Measurements from ENCODE around the gene ERICH6. TPM values are rescaled to one million over a fixed set of nuclear protein-coding genes. Genes with fewer than 3 reads are reported as not detected.
A peak's percentile ranks its signal among the peaks of the same experiment; 100 is the strongest.
"Not testable (repeated sequence)": the region's sequence is repeated elsewhere in the genome, so short reads cannot be mapped to it uniquely, and the experiment has no call there.

The ERICH6 gene
- total RNA-seq, 1 experiment from 2014 or later = not detected

GRCh38 chr3:150682279-150682678 is 21.4 kb downstream of the ERICH6 start:
- DNase-seq (ENCODE audit: low read depth) = no peak

DNA sequence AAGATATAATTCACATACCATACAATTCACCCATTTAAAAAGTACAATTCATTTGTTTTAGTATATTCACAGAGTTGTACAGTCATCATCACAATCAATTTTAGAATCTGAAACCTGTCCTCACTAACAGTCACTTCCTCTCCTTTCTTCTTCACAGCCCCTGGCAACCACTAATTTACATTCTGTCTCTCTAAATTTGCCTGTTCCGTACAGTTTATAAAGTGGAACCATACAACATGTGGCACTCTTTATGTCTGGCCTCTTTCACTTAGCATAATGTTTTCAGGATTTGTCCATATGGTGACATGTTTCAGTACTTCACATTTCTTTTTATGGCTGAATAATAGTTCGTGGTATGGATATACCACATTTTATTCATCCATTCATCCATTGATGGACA is 22.7 kb downstream of the ERICH6 start:
- DNase-seq (ENCODE audit: low read depth) = no peak

DNA sequence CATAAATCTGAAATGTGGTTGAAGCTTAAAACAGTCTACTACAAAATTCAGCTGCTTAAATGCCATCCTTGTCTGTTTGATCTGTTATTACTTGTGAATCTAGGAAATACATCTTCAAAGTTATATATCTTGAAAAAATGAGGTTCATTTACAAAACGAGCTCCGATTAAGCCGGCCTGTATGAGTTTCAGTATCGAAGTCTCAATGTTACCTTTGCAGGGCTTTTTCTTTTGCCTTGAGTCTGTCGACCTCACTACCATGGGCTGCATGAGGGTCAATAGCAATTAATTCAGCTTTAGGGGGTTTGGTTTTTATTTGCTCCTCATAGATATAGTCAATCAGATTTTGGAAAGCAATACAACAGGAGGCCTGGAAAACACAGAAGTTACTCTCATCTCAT is 23.2 kb downstream of the ERICH6 start:
- DNase-seq (ENCODE audit: low read depth) = no peak

DNA sequence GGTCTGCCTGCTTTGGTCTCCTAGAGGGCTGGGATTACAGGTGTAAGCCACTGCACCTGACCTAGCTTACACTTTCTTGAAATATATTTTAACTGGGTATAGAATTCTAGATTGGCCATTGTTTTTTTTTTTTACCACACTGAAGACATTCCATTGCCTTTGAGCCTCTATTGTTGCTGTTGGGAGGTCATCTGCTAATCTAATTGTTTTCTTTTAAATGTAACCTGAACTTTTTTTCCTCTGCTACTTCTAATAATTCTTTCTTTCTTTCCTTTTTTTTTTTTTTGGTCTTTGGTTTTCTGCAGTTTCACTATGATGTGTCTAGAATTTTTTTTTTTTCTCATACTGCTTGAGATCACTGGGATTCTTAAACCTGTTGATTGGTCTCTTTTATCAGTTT is 28.1 kb downstream of the ERICH6 start:
- no peak for DNase-seq (ENCODE audit: low read depth)

DNA sequence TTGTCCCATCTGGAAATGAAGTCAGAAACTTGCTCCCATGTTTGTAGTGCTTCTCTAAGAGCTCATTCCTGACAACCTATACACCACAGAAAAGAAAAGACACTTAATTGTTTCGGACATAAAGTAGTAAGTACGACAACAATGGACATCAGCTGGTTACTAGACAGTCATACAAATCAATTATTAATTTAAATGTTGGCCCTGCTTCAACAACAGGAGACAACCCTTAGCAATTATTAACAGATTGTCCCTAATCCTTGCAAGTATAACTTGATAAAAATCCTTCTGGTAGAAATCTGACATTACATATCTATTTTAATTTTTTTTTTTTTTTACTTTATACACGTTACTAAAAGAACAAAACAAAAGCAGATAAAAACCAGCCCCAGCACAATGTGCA is 29.8 kb downstream of the ERICH6 start:
- no peak for DNase-seq (ENCODE audit: low read depth)

- no peak for DNase-seq (ENCODE audit: low read depth)
These were observed 37.6 kb downstream of the ERICH6 start for GRCh38 chr3:150666167-150666566.

DNA sequence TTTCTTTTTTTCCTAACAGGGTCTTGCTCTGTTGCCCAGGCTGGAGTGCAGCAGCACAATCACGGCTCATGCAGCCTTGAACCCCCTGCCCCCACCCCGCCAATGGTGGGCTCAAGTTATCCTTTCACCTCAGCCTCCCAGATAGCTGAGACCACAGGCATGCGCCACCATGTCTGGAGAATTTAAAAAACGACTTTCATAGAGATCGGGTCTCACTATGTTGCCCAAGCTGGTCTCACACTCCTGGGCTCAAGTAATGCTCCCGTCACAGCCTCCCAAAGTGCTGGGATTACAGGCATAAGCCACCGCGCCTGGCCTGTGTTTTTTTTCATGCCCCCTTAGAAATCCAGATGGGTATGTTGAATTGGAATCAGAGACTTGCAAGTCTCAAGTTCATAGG is 40.3 kb downstream of the ERICH6 start:
- no peak for DNase-seq (ENCODE audit: low read depth)

DNA sequence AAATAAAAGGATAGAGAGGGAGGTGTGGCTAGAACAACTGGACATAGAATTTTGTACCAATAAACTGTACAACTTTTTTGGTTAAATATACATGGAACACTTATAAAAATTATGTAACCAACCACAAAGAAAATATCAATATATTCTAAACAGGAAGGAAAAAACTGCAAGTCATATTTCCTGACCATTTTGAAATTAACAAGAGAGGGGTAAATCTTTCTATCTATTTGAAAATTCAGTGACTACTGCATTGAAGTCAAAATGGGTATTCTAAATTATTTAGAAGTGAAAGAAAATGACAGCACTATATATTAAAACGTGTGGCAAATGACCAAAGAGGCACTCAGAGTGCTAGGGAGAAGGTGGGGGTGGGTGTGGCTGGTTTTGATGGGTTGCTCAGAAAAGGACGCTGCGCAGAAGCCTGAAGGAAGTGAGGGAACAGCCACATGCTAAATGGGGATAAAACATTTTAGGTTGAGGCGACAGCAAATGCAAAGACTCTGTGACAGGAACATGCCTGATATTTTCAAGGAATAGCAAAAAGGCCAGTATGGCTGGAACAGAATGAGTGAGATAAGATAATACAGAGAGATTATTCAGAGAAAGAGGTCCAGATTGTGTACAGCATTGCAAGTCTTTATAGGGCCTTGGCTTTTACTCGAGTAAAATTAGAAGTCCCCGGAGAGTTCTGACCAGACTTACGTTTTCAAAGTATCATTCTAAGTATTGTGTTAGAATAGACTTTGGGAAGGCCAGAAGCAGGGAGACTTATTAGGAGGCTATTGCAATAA is 41.1 kb downstream of the ERICH6 start:
- no peak for DNase-seq (ENCODE audit: low read depth)

- no peak for DNase-seq (ENCODE audit: low read depth)
These were observed 47.4 kb downstream of the ERICH6 start for GRCh38 chr3:150656316-150656715.

DNA sequence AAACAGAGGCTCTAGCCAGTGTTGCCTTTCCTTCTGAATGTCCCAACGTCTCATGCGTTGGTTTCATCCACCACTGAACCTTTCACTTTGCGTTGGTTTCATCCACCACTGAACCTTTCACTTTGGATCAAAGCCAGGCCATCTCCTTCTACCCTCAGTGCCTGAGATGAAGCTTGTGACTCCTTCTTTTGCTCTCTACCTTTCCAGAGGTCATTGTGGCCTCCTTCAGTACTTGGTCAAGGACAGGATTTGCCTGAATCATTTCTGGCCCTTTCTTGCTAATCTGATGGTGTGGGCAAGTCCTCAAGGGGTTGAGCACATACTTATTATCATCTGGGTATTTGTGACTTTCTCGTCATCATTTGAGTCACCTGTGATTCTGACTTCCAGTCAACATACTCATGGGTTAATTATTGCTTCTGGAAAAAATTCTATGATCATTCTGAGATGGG is 50.6 kb downstream of the ERICH6 start:
- DNase-seq (ENCODE audit: low read depth) = no peak

DNA sequence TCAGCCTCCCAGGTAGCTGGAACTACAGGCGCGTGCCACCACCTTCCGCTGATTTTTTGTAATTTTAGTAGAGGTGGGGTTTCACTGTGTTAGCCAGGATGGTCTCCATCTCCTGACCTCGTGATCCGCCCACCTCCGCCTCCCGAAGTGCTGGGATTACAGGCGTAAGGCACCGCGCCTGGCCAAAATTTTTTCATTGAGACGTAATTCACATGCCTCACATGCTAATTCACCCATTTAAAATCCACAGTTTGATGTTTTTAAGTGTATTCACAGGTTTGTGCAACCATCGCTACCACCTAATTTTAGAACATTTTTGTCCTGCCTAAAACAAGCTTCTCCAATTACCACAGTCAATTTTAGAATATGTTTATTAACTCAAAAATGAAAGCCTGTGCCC is 63.5 kb downstream of the ERICH6 start:
- no peak for DNase-seq (ENCODE audit: low read depth)

DNA sequence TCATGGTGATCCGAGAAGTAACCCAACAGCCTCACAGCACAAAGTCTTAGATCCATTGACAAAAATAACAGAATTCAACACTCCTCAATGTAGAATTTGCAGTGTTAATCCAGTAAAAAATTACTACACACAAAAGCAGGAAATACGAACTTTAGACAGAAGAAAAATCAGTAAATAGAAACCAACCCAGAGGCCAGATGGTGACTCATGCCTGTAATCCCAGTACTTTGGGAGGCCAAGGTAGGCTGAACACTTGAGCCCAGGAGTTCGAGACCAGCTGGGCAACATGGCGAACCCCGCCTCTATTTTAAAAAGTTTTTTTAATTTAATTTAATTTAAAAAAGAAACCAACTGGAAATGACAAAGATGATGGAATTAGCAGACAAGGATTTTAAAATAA is 64.5 kb downstream of the ERICH6 start:
- peak; percentile 17 for DNase-seq (ENCODE audit: low read depth)

DNA sequence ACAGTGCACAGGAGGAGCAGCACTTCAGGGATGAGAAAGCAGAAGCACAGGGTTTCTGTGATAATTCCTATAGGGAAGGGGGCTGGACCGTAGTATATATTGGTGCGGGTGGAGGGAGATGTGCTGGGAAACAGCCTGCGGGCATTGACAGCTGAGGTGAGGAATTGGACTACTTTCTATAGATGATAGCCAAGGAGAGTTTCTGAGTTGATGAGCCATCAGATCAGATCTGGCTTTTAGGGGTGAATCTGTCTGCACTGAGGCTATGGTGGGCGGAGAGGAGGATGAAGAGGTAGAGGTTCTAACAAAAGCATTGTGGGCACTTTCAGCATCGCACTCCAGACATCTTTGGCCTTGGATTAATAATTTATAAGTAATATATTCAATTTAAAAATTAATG is 67.5 kb downstream of the ERICH6 start:
- no peak for DNase-seq (ENCODE audit: low read depth)

DNA sequence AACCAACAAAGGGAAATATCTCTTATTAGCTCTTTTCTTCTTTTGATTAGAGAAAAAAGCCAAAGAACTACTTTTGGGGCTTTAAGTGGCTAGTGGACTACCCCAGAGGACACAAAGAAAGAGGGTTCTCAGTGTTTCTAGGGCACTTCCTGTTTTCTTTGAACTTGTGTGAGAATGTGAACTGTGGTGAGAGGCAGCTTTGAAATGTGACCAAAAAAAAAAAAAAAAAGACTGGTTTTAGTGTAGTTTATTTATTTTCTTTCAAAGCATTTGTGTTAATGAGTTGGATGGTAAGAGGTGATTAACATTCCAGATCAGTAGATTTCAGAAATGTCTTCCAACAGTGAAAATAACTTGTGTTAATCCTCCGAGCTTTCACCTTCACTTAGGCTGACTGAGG is 68.2 kb downstream of the ERICH6 start:
- no peak for DNase-seq (ENCODE audit: low read depth)

- DNase-seq (ENCODE audit: low read depth) = no peak
These were observed 68.6 kb downstream of the ERICH6 start for GRCh38 chr3:150635076-150635475.

- DNase-seq (ENCODE audit: low read depth) = no peak
These were observed 72.1 kb downstream of the ERICH6 start for GRCh38 chr3:150631515-150632221.

DNA sequence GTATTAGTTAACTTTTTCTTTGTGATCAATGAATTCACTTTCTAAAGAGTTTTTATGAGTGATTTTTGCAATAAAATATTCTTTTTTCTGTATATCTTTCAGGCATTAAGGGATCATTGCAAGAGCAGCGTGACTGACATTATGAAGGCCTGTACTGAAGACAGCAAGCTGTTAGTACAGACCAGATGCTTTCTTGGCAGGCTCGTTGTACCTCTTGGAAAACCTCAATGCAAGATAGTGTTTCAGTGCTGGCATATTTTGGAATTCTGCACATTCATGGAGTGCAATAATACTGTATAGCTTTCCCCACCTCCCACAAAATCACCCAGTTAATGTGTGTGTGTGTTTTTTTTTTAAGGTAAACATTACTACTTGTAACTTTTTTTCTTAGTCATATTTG is 76.2 kb downstream of the ERICH6 start:
- no peak for DNase-seq (ENCODE audit: low read depth)

DNA sequence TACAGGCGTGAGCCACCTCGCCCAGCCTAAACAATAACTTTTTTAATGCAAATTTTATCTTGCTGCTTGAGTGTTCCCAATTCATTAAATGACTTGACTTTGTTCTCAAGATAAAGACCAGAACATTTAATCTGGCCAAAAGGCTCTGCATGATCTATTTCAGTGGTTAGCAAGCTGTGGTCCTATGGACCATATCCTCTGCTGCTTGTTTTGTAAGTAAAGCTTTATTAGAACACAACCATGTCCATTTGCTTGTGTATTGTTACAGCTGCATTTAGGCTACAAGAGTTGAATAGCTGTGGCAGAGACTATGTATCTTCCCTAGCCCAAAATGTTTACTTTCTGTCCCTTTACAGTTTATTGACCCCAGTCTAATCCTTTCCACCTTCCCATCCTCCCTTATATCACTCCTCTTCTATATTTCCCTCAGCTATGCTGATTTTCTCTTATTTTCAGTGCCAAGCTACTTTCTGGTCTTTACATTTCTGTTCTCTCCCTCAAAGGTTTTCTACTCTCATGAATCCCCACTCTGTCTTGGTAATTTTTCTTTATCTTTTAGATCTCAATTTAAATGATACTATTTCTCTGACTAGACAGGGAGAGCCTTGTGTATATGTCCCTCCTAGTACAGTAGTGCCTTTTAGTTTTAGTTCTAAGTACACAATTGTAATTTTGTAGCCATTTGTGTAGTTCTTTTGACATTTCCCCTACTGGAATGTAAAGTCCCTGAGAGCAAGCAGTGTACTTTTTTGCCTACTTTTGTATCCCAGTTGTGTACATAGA is 77.4 kb downstream of the ERICH6 start:
- no peak for DNase-seq (ENCODE audit: low read depth)

- peak; percentile 11 for DNase-seq (ENCODE audit: low read depth)
These were observed 79.8 kb downstream of the ERICH6 start for GRCh38 chr3:150623945-150624344.

DNA sequence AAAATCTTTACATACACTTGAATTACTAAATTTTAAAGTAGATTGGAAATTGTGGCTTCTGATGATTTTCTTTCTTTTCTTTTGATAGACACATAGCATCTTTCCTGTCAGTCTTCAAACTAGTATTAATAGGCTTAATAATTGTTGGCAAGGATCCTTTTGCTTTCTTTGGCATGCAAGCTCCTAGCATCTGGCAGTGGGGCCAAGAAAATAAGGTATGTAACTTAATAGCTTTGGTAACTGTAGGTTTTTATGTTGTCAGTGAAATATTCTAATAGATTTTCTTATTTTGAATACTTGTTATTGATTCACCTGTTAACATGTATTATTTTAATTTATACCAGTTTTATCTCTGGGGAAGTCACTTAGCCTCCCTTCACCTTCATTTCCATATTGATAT is 80.8 kb downstream of the ERICH6 start:
- DNase-seq (ENCODE audit: low read depth) = not testable (repeated sequence)

- DNase-seq (ENCODE audit: low read depth) = no peak
These were observed 83.6 kb downstream of the ERICH6 start for GRCh38 chr3:150620002-150620689.

Data from Daoy (cell line).